Natural killer cell treated with Interleukin-12 subunit alpha and Interleukin-12 subunit beta and Interleukin-15 and Interleukin-18, amount 100 ng/mL, for 72 hours (primary cell): Measurements from ENCODE around the gene C16orf74. TPM values are rescaled to one million over a fixed set of nuclear protein-coding genes. Genes with fewer than 3 reads are reported as not detected.

Experiments used
- ATAC-seq, 2 donors: fragments of 150-1000 bp; cut with Tn5 transposase in 1 of 2; sonication (Bioruptor Pico), chemical (Tn5 transposase) in 1 of 2; 2 replicates each; pipeline ENCODE4 v1.10.0; 2021
- DNase-seq: peaks from one replicate; pipeline ENCODE4 v3.0.0; 2022; ENCODE audit warnings: low spot score
- H3K27ac Mint-ChIP-seq, 2 donors: 1 replicate in 1 of 2; 2 replicates in 1 of 2; pipeline ENCODE4 v1.8.0; 2022; ENCODE audit warnings: mixed read lengths in 2 of 2, mild to moderate bottlenecking in 1 of 2, moderate library complexity in 1 of 2
- H3K27me3 Mint-ChIP-seq, 2 donors: 1 replicate in 1 of 2; 2 replicates in 1 of 2; pipeline ENCODE4 v1.8.0; 2022; ENCODE audit warnings: mixed read lengths in 2 of 2
- H3K36me3 Mint-ChIP-seq: one replicate; pipeline ENCODE4 v1.8.0; 2022; ENCODE audit warnings: mixed read lengths
- H3K4me1 Mint-ChIP-seq, 2 donors: 1 replicate in 1 of 2; 2 replicates in 1 of 2; pipeline ENCODE4 v1.8.0; 2022; ENCODE audit warnings: low read depth in 2 of 2, mixed read lengths in 2 of 2, mild to moderate bottlenecking in 1 of 2
- H3K4me3 Mint-ChIP-seq: one replicate; pipeline ENCODE4 v1.8.0; 2022; ENCODE audit warnings: mixed read lengths
- H3K9me3 Mint-ChIP-seq: 2 replicates; pipeline ENCODE4 v1.8.0; 2022; ENCODE audit warnings: mixed read lengths
- total RNA-seq, 2 donors: library from RNA; stranded (reverse); gene quantifications; one replicate each; pipeline ENCODE4 v1.2.3, GENCODE V29; 2022

The C16orf74 gene
- total RNA-seq, 2 donors from 2014 or later, result not detected

GRCh38 chr16:85751698-85752501 is 1.0 kb upstream of the C16orf74 start:
- no peaks in the 10 kb centered on the region for H3K9me3 Mint-ChIP-seq
- no peak overlapping the region for H3K4me3 Mint-ChIP-seq
- peaks cover 7 to 15% of the 10 kb centered on the region in 2 donors for H3K27me3 Mint-ChIP-seq
- no peak for DNase-seq
- H3K4me1 Mint-ChIP-seq, result peaks cover 4 to 6% of the 10 kb centered on the region in 2 donors
- no peak for ATAC-seq
- H3K36me3 Mint-ChIP-seq, result no peaks in the 10 kb centered on the region
- no peak overlapping the region for H3K27ac Mint-ChIP-seq

GRCh38 chr16:85750146-85750826 is 610 bp downstream of the C16orf74 start:
- Mint-ChIP-seq H3K9me3 (no peaks in the 10 kb centered on the region), H3K4me3 (peak overlapping the region; percentile 76), H3K27me3 (peaks cover 7 to 15% of the 10 kb centered on the region in 2 donors), H3K27ac (no peak overlapping the region), H3K36me3 (no peaks in the 10 kb centered on the region), H3K4me1 (peaks cover 3 to 6% of the 10 kb centered on the region in 2 donors)
- no peak for DNase-seq
- no peak for ATAC-seq

- Mint-ChIP-seq H3K4me3 (peak overlapping the region; percentile 76), H3K36me3 (no peaks in the 10 kb centered on the region), H3K9me3 (no peaks in the 10 kb centered on the region), H3K27me3 (peaks cover 7 to 15% of the 10 kb centered on the region in 2 donors), H3K4me1 (peaks cover 3 to 6% of the 10 kb centered on the region in 2 donors), H3K27ac (no peak overlapping the region)
- ATAC-seq (no peak), DNase-seq (no peak)
These were observed 1.1 kb downstream of the C16orf74 start for GRCh38 chr16:85749771-85750145.

GRCh38 chr16:85746460-85747215 is 4.3 kb downstream of the C16orf74 start:
- H3K36me3 Mint-ChIP-seq, result no peaks in the 10 kb centered on the region

GRCh38 chr16:85738923-85739715 is 11.8 kb downstream of the C16orf74 start:
- H3K27me3 Mint-ChIP-seq, result no peaks in the 10 kb centered on the region
- H3K27ac Mint-ChIP-seq, result no peak overlapping the region
- no peaks in the 10 kb centered on the region for H3K36me3 Mint-ChIP-seq
- DNase-seq, result no peak
- ATAC-seq, result no peak
- no peak overlapping the region for H3K4me3 Mint-ChIP-seq
- H3K9me3 Mint-ChIP-seq, result no peaks in the 10 kb centered on the region
- H3K4me1 Mint-ChIP-seq, result peaks cover 12 to 16% of the 10 kb centered on the region in 2 donors

More at GRCh38 chr16:85746460-85747215, 4.3 kb downstream of the C16orf74 start:
- Mint-ChIP-seq H3K27ac (no peak overlapping the region), H3K9me3 (no peaks in the 10 kb centered on the region), H3K4me1 (peaks cover 3 to 6% of the 10 kb centered on the region in 2 donors), H3K4me3 (no peak overlapping the region), H3K27me3 (peaks cover 7 to 11% of the 10 kb centered on the region in 2 donors)
- DNase-seq, result no peak
- no peak for ATAC-seq

GRCh38 chr16:85736921-85737320 is 14.0 kb downstream of the C16orf74 start:
- Mint-ChIP-seq H3K27ac (no peak overlapping the region), H3K9me3 (no peaks in the 10 kb centered on the region), H3K4me3 (no peak overlapping the region), H3K36me3 (no peaks in the 10 kb centered on the region), H3K27me3 (no peaks in the 10 kb centered on the region), H3K4me1 (peaks cover 12 to 19% of the 10 kb centered on the region in 2 donors)
- ATAC-seq (no peak), DNase-seq (no peak)

- ATAC-seq, result peak in 1 of 2 donors; percentile 8
- Mint-ChIP-seq H3K4me3 (peak overlapping the region; percentile 15), H3K27ac (peak overlapping the region in 1 of 2 donors; percentile 76), H3K9me3 (no peaks in the 10 kb centered on the region), H3K36me3 (no peaks in the 10 kb centered on the region), H3K4me1 (peaks cover 12 to 19% of the 10 kb centered on the region in 2 donors), H3K27me3 (no peaks in the 10 kb centered on the region)
- DNase-seq, result no peak
These were observed 14.9 kb downstream of the C16orf74 start for GRCh38 chr16:85735946-85736345.

- DNase-seq (no peak), ATAC-seq (peak; percentile 70 to 75)
- peaks cover 12 to 19% of the 10 kb centered on the region in 2 donors for H3K4me1 Mint-ChIP-seq
- no peaks in the 10 kb centered on the region for H3K36me3 Mint-ChIP-seq
- H3K9me3 Mint-ChIP-seq, result no peaks in the 10 kb centered on the region
- H3K27me3 Mint-ChIP-seq, result no peaks in the 10 kb centered on the region
- peak overlapping the region in 1 of 2 donors; percentile 76 for H3K27ac Mint-ChIP-seq
- peak overlapping the region; percentile 15 for H3K4me3 Mint-ChIP-seq
These were observed 15.7 kb downstream of the C16orf74 start for GRCh38 chr16:85735225-85735635.

GRCh38 chr16:85734311-85735017 is 16.4 kb downstream of the C16orf74 start:
- no peaks in the 10 kb centered on the region for H3K36me3 Mint-ChIP-seq
- H3K4me1 Mint-ChIP-seq, result peaks cover 12 to 19% of the 10 kb centered on the region in 2 donors
- peaks cover 0 to 1% of the 10 kb centered on the region in 2 donors for H3K27me3 Mint-ChIP-seq
- DNase-seq (no peak), ATAC-seq (no peak)
- H3K9me3 Mint-ChIP-seq, result no peaks in the 10 kb centered on the region
- H3K4me3 Mint-ChIP-seq, result no peak overlapping the region
- H3K27ac Mint-ChIP-seq, result peak overlapping the region in 1 of 2 donors; percentile 76

GRCh38 chr16:85733839-85734170 is 17.1 kb downstream of the C16orf74 start:
- Mint-ChIP-seq H3K36me3 (no peaks in the 10 kb centered on the region), H3K27ac (no peak overlapping the region), H3K4me3 (no peak overlapping the region), H3K9me3 (no peaks in the 10 kb centered on the region), H3K4me1 (peaks cover 12 to 19% of the 10 kb centered on the region in 2 donors), H3K27me3 (peaks cover 0 to 2% of the 10 kb centered on the region in 2 donors)
- ATAC-seq (no peak), DNase-seq (no peak)

- no peak overlapping the region for H3K27ac Mint-ChIP-seq
- ATAC-seq (no peak), DNase-seq (no peak)
- no peaks in the 10 kb centered on the region for H3K36me3 Mint-ChIP-seq
- peaks cover 12 to 19% of the 10 kb centered on the region in 2 donors for H3K4me1 Mint-ChIP-seq
- H3K27me3 Mint-ChIP-seq, result peaks cover 0 to 2% of the 10 kb centered on the region in 2 donors
- H3K4me3 Mint-ChIP-seq, result no peak overlapping the region
- no peaks in the 10 kb centered on the region for H3K9me3 Mint-ChIP-seq
These were observed 17.6 kb downstream of the C16orf74 start for GRCh38 chr16:85733155-85733838.

GRCh38 chr16:85731179-85731578 is 19.7 kb downstream of the C16orf74 start:
- Mint-ChIP-seq H3K4me3 (no peak overlapping the region), H3K9me3 (no peaks in the 10 kb centered on the region), H3K4me1 (peaks cover 12 to 17% of the 10 kb centered on the region in 2 donors), H3K36me3 (no peaks in the 10 kb centered on the region), H3K27me3 (peaks cover 0 to 2% of the 10 kb centered on the region in 2 donors), H3K27ac (no peak overlapping the region)
- ATAC-seq, result no peak
- no peak for DNase-seq
